Amniotic epithelial cell (primary cell): ENCODE data around the gene TMEM184B.
A peak's percentile ranks its signal among the peaks of the same experiment; 100 is the strongest.

Experiments
- DNase-seq: peaks from one replicate; pipeline ENCODE4 v3.0.0-alpha.2; 2010; ENCODE audit warnings: low read depth

Gene TMEM184B

DNA sequence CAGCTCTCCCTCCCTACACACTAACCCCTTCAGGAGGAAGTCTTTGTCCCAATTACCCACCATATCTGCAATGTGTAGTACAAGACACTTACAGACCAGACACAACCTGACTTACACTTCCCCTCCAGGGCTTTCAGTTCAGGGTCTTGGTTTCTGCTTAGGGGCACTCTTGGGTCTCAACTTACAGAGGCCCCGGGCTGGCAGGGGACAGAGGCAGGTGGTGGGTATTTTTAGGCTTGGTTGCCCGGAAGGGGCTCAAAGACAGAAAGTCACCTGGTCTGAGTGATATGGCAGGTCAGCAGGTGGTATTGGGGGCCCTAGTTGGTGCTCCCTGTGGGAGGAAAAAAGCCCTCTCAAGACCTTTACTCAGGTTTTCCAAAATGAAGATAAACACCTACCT is 3.4 kb upstream of the TMEM184B start:
- no peak for DNase-seq

GRCh38 chr22:38273135-38273826 is 471 bp upstream of the TMEM184B start:
- no peak for DNase-seq

- no peak for DNase-seq
Measured at GRCh38 chr22:38271927-38272372, 860 bp downstream of the TMEM184B start.

- no peak for DNase-seq
Measured at GRCh38 chr22:38271101-38271500, 1.7 kb downstream of the TMEM184B start.

- no peak for DNase-seq
Measured at GRCh38 chr22:38270091-38270992, 2.5 kb downstream of the TMEM184B start.

- DNase-seq: no peak
Measured at GRCh38 chr22:38269466-38269865, 3.3 kb downstream of the TMEM184B start.

- peak; percentile 89 for DNase-seq
Measured at GRCh38 chr22:38267086-38267485, 5.7 kb downstream of the TMEM184B start.

GRCh38 chr22:38266120-38266519 is 6.7 kb downstream of the TMEM184B start:
- peak; percentile 88 for DNase-seq

GRCh38 chr22:38264322-38264843 is 8.4 kb downstream of the TMEM184B start:
- no peak for DNase-seq

DNA sequence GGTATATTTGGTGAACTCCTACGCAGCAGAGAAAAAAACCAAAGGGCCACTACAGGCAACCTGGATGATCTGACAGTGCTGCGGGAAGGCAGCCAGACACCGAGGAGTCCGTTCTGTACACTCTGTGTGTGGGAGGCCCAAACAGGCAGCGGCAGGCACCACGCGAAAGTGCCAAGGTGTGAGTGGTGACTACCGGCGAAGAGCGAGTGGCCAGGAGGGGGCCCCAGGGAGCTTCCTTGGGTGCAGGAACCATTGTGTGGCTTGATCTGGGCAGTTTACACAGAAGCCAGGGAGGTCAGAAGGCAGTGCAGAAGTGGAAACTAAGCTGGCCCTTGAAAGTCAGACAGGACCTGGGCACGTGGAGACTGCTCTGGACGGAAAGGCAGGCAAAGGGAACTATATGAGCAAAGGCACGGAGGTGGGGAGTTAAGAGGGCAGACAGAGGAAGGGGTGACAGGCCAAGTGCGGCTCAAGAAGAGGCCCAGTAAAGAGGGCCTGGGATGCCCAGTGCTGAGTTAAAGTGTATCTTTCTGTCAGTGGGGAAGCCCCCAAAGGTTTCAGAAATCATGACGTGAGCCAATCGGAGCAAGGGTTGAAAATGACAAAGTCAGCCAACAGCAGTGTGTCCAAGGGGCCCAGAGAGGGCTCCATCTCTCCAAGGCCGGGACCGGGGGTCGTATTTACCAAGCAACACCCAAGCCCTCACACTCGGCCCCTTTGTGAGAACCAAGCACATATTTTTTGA is 10.6 kb downstream of the TMEM184B start:
- peak; percentile 50 for DNase-seq

GRCh38 chr22:38260761-38261681 is 11.8 kb downstream of the TMEM184B start:
- DNase-seq: peak; percentile 48

DNA sequence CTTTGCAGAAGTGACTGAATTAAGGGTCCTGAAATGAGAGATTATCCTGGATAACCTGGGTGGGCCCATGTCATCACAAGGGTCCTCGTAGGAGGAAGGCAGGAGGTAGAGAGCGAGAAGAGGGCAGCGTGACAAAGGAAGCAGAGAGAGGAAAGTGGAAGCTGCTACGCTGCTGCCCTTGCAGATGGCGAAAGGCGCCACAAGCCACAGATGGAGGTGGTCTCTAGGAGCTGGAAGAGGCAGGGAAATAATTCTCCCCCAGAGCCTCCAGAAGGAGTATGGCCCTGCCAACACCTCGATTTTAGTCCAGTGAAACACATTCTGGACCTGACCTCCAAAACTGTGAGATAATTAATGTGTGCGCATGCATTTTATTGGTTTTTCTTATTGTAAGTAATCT is 13.4 kb downstream of the TMEM184B start:
- no peak for DNase-seq

GRCh38 chr22:38258895-38259294 is 13.9 kb downstream of the TMEM184B start:
- peak; percentile 72 for DNase-seq

- no peak for DNase-seq
Measured at GRCh38 chr22:38257650-38258250, 15.1 kb downstream of the TMEM184B start.

GRCh38 chr22:38257181-38257580 is 15.6 kb downstream of the TMEM184B start:
- DNase-seq: peak; percentile 60

DNA sequence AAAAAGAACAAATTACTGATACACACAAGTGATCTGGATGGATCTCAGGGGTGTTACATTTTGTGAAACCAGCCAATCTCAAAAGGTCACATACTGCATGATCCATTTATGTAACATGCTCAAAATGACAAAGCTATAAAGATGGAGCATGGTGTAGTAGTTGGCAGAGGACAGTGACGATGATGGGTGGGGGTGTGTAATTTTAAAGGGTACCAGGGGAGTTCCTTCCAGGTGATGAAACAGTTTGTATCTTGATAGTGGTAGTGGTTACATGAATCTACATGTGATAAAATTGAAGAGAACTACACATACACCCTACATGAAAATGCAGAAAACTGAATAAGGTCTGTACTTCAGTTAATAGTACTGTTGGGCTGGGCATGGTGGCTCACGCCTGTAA is 17.1 kb downstream of the TMEM184B start:
- DNase-seq: no peak

- no peak for DNase-seq
Measured at GRCh38 chr22:38251341-38251692, 21.5 kb downstream of the TMEM184B start.

- DNase-seq: no peak
Measured at GRCh38 chr22:38250643-38251340, 22.0 kb downstream of the TMEM184B start.

GRCh38 chr22:38249803-38250642 is 22.8 kb downstream of the TMEM184B start:
- no peak for DNase-seq
